Measurements from ENCODE around the gene PCDHB1.

- TF ChIP-seq CTCF (IDR thresholded peaks at IDR 0.05), result no peak
- TF ChIP-seq POLR2A (IDR thresholded peaks at IDR 0.05; ENCODE audit: low read depth), result no peak
- TF ChIP-seq EP300 (IDR thresholded peaks at IDR 0.05), result no peak
These were observed 54.2 kb downstream of the PCDHB1 start for GRCh38 chr5:141105350-141105749.
